Vagina (tissue), 2 donors: ENCODE data around the gene KLHL13.

Experiments
- CTCF ChIP-seq, 3 experiments: fragments of 450-650 bp in 2 of 3; fragments of 200-600 bp in 1 of 3; sonication (generic) in 1 of 3; IDR thresholded peaks; one replicate each; pipeline ENCODE4 v1.5.1; 2017 to 2019; ENCODE audit warnings: antibody characterized with exemption in 3 of 3, mild to moderate bottlenecking in 2 of 3, moderate library complexity in 2 of 3
- POLR2A ChIP-seq, 2 donors: fragments of 450-650 bp; IDR thresholded peaks; one replicate each; pipeline ENCODE4 v1.6.1; 2017; ENCODE audit warnings: antibody characterized with exemption in 2 of 2, mild to moderate bottlenecking in 2 of 2, moderate library complexity in 2 of 2

GRCh38 chrX:117957128-117957527 is 159.5 kb downstream of the KLHL13 start:
- TF ChIP-seq CTCF (IDR thresholded peaks at IDR 0.05): no peak
- TF ChIP-seq POLR2A (IDR thresholded peaks at IDR 0.05): no peak
